NCI-H2029 (cell line): ENCODE results near the gene RAP1GDS1.

Experiments
- DNase-seq: peaks from one replicate; lab custom pipeline; 2025; lab: John Stamatoyannopoulos, UW

The RAP1GDS1 gene

GRCh38 chr4:98482847-98483806 is 221.9 kb downstream of the RAP1GDS1 start:
- no peak for DNase-seq

GRCh38 chr4:98484031-98484430 is 222.8 kb downstream of the RAP1GDS1 start:
- DNase-seq: no peak

- no peak for DNase-seq
Observed at GRCh38 chr4:98485816-98486345, 224.7 kb downstream of the RAP1GDS1 start.

- no peak for DNase-seq
Observed at GRCh38 chr4:98490251-98490650, 229.1 kb downstream of the RAP1GDS1 start.

GRCh38 chr4:98491899-98492559 is 230.8 kb downstream of the RAP1GDS1 start:
- no peak for DNase-seq

- no peak for DNase-seq
Observed at GRCh38 chr4:98493296-98493695, 232.1 kb downstream of the RAP1GDS1 start.
